TTC549 (cell line): ENCODE data around the gene MAPKAPK3.
"Not testable (repeated sequence)": the region's sequence is repeated elsewhere in the genome, so short reads cannot be mapped to it uniquely, and the experiment has no call there.

ENCODE experiments used
- FAIRE-seq: peaks from 2 replicates; lab custom pipeline; 2012; peaks lifted over from hg19 to GRCh38; lab: Jason Lieb, UNC

The MAPKAPK3 gene

GRCh38 chr3:50656417-50657195 is 39.7 kb downstream of the MAPKAPK3 start:
- no peak for FAIRE-seq

- FAIRE-seq: no peak
Measured at GRCh38 chr3:50657407-50657806, 40.5 kb downstream of the MAPKAPK3 start.

- no peak for FAIRE-seq
Measured at GRCh38 chr3:50657816-50658215, 40.9 kb downstream of the MAPKAPK3 start.

- FAIRE-seq: no peak
Measured at GRCh38 chr3:50658416-50658815, 41.5 kb downstream of the MAPKAPK3 start.

GRCh38 chr3:50658831-50659230 is 41.9 kb downstream of the MAPKAPK3 start:
- FAIRE-seq: no peak

GRCh38 chr3:50660386-50660785 is 43.4 kb downstream of the MAPKAPK3 start:
- no peak for FAIRE-seq

- FAIRE-seq: no peak
Measured at GRCh38 chr3:50661321-50661837, 44.4 kb downstream of the MAPKAPK3 start.

GRCh38 chr3:50662408-50662807 is 45.5 kb downstream of the MAPKAPK3 start:
- FAIRE-seq: no peak

GRCh38 chr3:50665081-50665840 is 48.3 kb downstream of the MAPKAPK3 start:
- FAIRE-seq: no peak

- FAIRE-seq: not testable (repeated sequence)
Measured at GRCh38 chr3:50665841-50666115, 48.8 kb downstream of the MAPKAPK3 start.

GRCh38 chr3:50666837-50667236 is 49.9 kb downstream of the MAPKAPK3 start:
- FAIRE-seq: no peak

- no peak for FAIRE-seq
Measured at GRCh38 chr3:50671331-50671730, 54.4 kb downstream of the MAPKAPK3 start.

GRCh38 chr3:50672656-50673055 is 55.7 kb downstream of the MAPKAPK3 start:
- FAIRE-seq: no peak

- no peak for FAIRE-seq
Measured at GRCh38 chr3:50673931-50674330, 57.0 kb downstream of the MAPKAPK3 start.

- FAIRE-seq: no peak
Measured at GRCh38 chr3:50674349-50675178, 57.6 kb downstream of the MAPKAPK3 start, which contains the start of gene DOCK3. DOCK3 (plus strand) TSS chr3:50674927; CDS start chr3:50675264, 337 bp downstream.

- no peak for FAIRE-seq
Measured at GRCh38 chr3:50675179-50676030, 58.5 kb downstream of the MAPKAPK3 start.

GRCh38 chr3:50676031-50676705 is 59.2 kb downstream of the MAPKAPK3 start:
- FAIRE-seq: no peak

- FAIRE-seq: no peak
Measured at GRCh38 chr3:50687127-50687751, 70.3 kb downstream of the MAPKAPK3 start.

- FAIRE-seq: no peak
Measured at GRCh38 chr3:50687916-50688315, 71.0 kb downstream of the MAPKAPK3 start.

GRCh38 chr3:50688602-50689001 is 71.7 kb downstream of the MAPKAPK3 start:
- not testable (repeated sequence) for FAIRE-seq

- no peak for FAIRE-seq
Measured at GRCh38 chr3:50689558-50689957, 72.6 kb downstream of the MAPKAPK3 start.
